Fibroblast of lung (primary cell): Measurements from ENCODE around the gene CAPG.

ENCODE experiments used
- EZH2 ChIP-seq: IDR thresholded peaks from 2 replicates; pipeline ENCODE4 v1.5.1; 2012; ENCODE audit warnings: low read length, control low read depth, mild to moderate bottlenecking; ENCODE audit errors: missing control alignments
- TF ChIP-seq, protein P1 (sequence below), 2 donors: IDR thresholded peaks in 1 of 2; conservative IDR thresholded peaks in 1 of 2; 1 replicate in 1 of 2; 2 replicates in 1 of 2; pipeline ENCODE4 v1.5.1; 2011 to 2012; ENCODE audit warnings: low read length in 2 of 2, control low read depth in 1 of 2, inconsistent platforms in 1 of 2, low read depth in 1 of 2, mild to moderate bottlenecking in 1 of 2

DNA sequence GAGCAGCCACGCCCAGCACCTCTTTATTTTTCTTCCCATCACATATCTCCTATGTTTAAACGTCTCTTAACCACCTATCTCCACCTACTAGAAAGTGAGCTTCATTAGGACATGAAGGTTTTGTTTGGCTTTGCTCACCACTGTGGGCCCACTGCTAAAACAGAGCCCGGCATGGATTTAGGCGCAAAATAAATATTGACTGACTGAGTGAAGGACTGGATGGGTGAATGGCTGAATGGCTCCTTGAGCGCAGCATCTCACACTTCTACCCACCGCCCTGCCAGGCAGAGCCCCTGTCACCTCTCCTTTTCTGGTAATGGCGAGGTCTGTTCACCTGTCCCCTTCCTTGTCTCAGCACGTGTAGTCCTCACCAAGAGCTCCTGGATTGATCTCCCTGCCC lies 10.1 kb downstream of the CAPG start:
- TF ChIP-seq, protein P1, sequence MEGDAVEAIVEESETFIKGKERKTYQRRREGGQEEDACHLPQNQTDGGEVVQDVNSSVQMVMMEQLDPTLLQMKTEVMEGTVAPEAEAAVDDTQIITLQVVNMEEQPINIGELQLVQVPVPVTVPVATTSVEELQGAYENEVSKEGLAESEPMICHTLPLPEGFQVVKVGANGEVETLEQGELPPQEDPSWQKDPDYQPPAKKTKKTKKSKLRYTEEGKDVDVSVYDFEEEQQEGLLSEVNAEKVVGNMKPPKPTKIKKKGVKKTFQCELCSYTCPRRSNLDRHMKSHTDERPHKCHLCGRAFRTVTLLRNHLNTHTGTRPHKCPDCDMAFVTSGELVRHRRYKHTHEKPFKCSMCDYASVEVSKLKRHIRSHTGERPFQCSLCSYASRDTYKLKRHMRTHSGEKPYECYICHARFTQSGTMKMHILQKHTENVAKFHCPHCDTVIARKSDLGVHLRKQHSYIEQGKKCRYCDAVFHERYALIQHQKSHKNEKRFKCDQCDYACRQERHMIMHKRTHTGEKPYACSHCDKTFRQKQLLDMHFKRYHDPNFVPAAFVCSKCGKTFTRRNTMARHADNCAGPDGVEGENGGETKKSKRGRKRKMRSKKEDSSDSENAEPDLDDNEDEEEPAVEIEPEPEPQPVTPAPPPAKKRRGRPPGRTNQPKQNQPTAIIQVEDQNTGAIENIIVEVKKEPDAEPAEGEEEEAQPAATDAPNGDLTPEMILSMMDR (conservative IDR thresholded peaks at IDR 0.05 in 1 of 2, IDR thresholded peaks at IDR 0.05 in 1 of 2; ENCODE audit: low read depth in 1 of 2, low read length in 2 of 2) = no peak
- no peak for TF ChIP-seq EZH2
